A549 (cell line): ENCODE data around the gene IPMK.
"Not testable (repeated sequence)": the region's sequence is repeated elsewhere in the genome, so short reads cannot be mapped to it uniquely, and the experiment has no call there.

Source experiments
- CBX2 ChIP-seq: fragments of 200-600 bp; sonication (generic); IDR thresholded peaks from 2 replicates; pipeline ENCODE4 v1.6.1; 2016; ENCODE audit warnings: low read depth, mild to moderate bottlenecking, borderline replicate concordance
- CBX8 ChIP-seq: fragments of 200-600 bp; sonication (generic); IDR thresholded peaks from 2 replicates; pipeline ENCODE4 v1.6.1; 2016
- EHF ChIP-seq: fragments of 250-450 bp; sonication (Bioruptor Pico); IDR thresholded peaks from 2 replicates; pipeline ENCODE4 v1.5.0; 2020; ENCODE audit warnings: mild to moderate bottlenecking
- EHMT2 ChIP-seq: fragments of 200-600 bp; sonication (generic); IDR thresholded peaks from 2 replicates; pipeline ENCODE4 v1.6.1; 2016; ENCODE audit warnings: antibody characterized with exemption, low read depth, mild to moderate bottlenecking, moderate library complexity
- NR3C1 ChIP-seq: fragments of >200 bp; sonication (Bioruptor Twin); formaldehyde crosslinking; IDR thresholded peaks from 3 replicates; pipeline ENCODE4 v1.6.1; 2017
- POLR2A ChIP-seq: IDR thresholded peaks from 2 replicates; pipeline ENCODE4 v1.6.1; 2012; ENCODE audit warnings: mild to moderate bottlenecking, low read length
- POLR2AphosphoS2 ChIP-seq: conservative IDR thresholded peaks from 2 replicates; pipeline ENCODE4 v1.6.1; 2012; ENCODE audit warnings: low read length, improper control_type of control experiment, inconsistent platforms
- RAD21 ChIP-seq, 2 experiments: fragments of >200 bp in 1 of 2; sonication (Bioruptor Twin) in 1 of 2; formaldehyde crosslinking in 1 of 2; IDR thresholded peaks in 1 of 2; conservative IDR thresholded peaks in 1 of 2; 2 replicates in 1 of 2; 3 replicates in 1 of 2; pipeline ENCODE4 v1.6.1; 2012 to 2018; ENCODE audit warnings: inconsistent platforms in 1 of 2
- SREBF2 ChIP-seq: fragments of 450-650 bp; IDR thresholded peaks from 2 replicates; pipeline ENCODE4 v1.6.1; 2014; ENCODE audit warnings: mild to moderate bottlenecking, moderate library complexity
- TF ChIP-seq, protein P1 (sequence below): fragments of >200 bp; sonication (Bioruptor Twin); formaldehyde crosslinking; IDR thresholded peaks from 3 replicates; pipeline ENCODE4 v1.5.1; 2016
- TF ChIP-seq, protein P2 (sequence below): fragments of 150-350 bp; IDR thresholded peaks from 2 replicates; pipeline ENCODE4 v1.6.1; 2014; ENCODE audit warnings: low read depth, mild to moderate bottlenecking, low read length
- TF ChIP-seq, protein P3 (sequence below): IDR thresholded peaks from 2 replicates; pipeline ENCODE4 v1.6.1; 2012

DNA sequence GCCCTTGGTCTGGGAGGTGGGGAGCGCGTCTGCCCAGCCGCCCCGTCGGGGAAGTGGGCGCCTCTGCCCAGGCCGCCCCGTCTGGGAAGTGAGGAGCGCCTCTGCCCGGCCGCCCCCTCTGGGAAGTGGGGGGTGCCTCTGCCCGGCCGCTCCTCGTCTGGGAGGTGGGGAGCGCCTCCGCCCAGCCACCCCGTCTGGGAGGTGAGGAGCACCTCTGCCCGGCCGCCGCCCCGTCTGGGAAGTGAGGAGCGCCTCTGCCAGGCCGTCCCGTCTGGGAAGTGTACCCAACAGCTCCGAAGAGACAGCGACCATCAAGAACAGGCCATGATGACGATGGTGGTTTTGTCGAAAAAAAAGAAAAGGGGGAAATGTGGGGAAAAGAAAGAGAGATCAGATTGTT is 23.5 kb downstream of the IPMK start:
- not testable (repeated sequence) for TF ChIP-seq POLR2A; POLR2AphosphoS2; CBX2; NR3C1; RAD21 (conservative IDR thresholded peaks at IDR 0.05 in 1 of 2, IDR thresholded peaks at IDR 0.05 in 1 of 2); SREBF2; CBX8; EHMT2; EHF (CRISPR knock-in tag)
- TF ChIP-seq, protein P1, sequence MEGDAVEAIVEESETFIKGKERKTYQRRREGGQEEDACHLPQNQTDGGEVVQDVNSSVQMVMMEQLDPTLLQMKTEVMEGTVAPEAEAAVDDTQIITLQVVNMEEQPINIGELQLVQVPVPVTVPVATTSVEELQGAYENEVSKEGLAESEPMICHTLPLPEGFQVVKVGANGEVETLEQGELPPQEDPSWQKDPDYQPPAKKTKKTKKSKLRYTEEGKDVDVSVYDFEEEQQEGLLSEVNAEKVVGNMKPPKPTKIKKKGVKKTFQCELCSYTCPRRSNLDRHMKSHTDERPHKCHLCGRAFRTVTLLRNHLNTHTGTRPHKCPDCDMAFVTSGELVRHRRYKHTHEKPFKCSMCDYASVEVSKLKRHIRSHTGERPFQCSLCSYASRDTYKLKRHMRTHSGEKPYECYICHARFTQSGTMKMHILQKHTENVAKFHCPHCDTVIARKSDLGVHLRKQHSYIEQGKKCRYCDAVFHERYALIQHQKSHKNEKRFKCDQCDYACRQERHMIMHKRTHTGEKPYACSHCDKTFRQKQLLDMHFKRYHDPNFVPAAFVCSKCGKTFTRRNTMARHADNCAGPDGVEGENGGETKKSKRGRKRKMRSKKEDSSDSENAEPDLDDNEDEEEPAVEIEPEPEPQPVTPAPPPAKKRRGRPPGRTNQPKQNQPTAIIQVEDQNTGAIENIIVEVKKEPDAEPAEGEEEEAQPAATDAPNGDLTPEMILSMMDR, result not testable (repeated sequence)
- TF ChIP-seq, protein P2, sequence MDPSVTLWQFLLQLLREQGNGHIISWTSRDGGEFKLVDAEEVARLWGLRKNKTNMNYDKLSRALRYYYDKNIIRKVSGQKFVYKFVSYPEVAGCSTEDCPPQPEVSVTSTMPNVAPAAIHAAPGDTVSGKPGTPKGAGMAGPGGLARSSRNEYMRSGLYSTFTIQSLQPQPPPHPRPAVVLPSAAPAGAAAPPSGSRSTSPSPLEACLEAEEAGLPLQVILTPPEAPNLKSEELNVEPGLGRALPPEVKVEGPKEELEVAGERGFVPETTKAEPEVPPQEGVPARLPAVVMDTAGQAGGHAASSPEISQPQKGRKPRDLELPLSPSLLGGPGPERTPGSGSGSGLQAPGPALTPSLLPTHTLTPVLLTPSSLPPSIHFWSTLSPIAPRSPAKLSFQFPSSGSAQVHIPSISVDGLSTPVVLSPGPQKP, result not testable (repeated sequence)
- TF ChIP-seq, protein P3, sequence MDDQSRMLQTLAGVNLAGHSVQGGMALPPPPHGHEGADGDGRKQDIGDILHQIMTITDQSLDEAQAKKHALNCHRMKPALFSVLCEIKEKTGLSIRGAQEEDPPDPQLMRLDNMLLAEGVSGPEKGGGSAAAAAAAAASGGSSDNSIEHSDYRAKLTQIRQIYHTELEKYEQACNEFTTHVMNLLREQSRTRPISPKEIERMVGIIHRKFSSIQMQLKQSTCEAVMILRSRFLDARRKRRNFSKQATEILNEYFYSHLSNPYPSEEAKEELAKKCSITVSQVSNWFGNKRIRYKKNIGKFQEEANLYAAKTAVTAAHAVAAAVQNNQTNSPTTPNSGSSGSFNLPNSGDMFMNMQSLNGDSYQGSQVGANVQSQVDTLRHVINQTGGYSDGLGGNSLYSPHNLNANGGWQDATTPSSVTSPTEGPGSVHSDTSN, result not testable (repeated sequence)
